Omental fat pad (tissue), 4 donors: ENCODE measurements around the gene DAAM1. TPM values are rescaled to one million over a fixed set of nuclear protein-coding genes. Genes with fewer than 3 reads are reported as not detected.

Experiments used
- ATAC-seq: fragments of 150-250 bp; one replicate; pipeline ENCODE4 v1.9.1; 2016; ENCODE audit warnings: mild to moderate bottlenecking, moderate library complexity; ENCODE audit not compliant: low FRiP score
- DNase-seq: peaks from one replicate; pipeline ENCODE4 v3.0.0-alpha.2; 2019; ENCODE audit warnings: low spot score
- CTCF ChIP-seq, 3 donors: fragments of 450-650 bp; IDR thresholded peaks; one replicate each; pipeline ENCODE4 v1.5.1; 2016 to 2017; ENCODE audit warnings: antibody characterized with exemption in 3 of 3, mild to moderate bottlenecking in 3 of 3, moderate library complexity in 2 of 3
- total RNA-seq, 4 donors: library from RNA; depleted of rRNA; stranded (reverse); fragments of >200 nt; gene quantifications; one replicate each; pipeline ENCODE4 v1.1.0, GENCODE V29; 2016

DAAM1 gene
- total RNA-seq, 4 donors from 2014 or later = 49.8 to 73.6 (median 51.6) TPM

DNA sequence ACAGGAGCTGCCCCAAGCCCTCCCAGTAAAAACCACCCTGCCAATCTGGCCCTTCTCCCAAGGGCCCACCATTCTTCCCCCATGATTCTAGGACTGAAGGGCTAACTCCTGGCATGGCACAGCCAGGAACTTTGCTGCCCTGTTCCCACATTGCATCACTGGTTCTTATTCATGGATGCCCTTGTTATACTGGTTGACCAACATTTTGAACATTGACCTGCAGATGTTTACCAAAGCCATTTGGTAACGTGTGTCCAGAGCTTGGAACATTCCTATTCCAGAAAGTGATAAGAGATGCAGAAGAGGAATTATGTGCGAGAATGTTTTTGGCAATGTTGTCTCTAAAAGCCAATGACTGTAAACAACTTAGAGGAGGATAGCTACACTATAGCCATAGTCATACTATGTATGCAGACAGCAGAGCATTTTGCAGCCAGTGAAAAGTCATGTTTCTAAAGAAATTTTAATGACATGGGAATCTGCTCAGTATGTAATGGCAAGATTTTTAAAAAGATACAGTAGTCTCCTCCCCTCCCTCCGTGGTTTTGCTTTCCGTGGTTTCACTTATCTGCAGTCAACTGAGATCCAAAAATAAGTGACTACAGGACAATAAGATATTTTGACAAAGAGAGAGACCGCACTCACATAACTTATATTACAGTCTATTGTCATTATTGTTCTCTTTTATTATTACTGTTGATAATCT lies 108.8 kb downstream of the DAAM1 start:
- DNase-seq (no peak), ATAC-seq (no peak)
- no peak for TF ChIP-seq CTCF (IDR thresholded peaks at IDR 0.05)

GRCh38 chr14:59299731-59300130 lies 111.3 kb downstream of the DAAM1 start:
- DNase-seq = no peak
- TF ChIP-seq CTCF (IDR thresholded peaks at IDR 0.05) = no peak
- ATAC-seq = no peak

- no peak for TF ChIP-seq CTCF (IDR thresholded peaks at IDR 0.05)
- no peak for DNase-seq
- no peak for ATAC-seq
These were observed 112.9 kb downstream of the DAAM1 start for GRCh38 chr14:59301354-59301753.

DNA sequence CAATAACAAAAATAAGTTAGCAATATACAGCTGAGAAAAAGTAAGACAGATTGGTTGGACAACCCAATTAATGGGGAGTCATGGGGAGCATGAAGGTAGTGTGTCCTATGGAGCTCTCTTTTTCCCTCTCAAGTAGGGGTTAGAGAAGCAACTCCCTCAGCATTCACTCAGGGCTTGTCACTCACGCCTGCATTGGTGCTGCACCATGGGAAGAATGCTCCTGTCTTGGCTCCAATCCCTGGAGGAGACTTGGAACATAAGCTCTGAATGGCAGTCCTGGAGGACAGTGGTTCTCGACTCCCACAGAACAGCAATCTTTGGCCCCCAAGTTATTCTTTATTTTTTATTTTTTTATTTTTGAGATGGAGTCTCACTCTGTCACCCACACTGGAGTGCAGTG lies 113.8 kb downstream of the DAAM1 start:
- no peak for TF ChIP-seq CTCF (IDR thresholded peaks at IDR 0.05)
- DNase-seq = no peak
- ATAC-seq = no peak

DNA sequence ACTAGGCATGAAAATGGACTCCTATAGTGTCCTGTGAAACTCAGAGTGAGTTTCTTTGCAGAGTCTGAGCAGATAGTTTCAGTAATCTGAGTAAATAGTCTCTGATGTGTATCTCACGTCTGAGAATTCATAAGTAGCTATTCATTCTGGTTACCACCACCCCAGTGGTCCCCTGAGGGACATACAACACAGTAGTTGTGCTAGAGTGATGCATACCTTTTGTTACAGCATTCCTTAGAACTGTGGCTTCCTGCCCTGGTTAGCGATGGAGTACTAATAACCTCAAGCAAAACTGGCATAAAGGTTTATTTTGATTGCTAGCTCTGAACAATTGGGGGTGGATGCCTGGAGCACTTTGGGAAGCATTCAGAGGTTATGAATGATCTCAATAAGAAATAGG lies 114.7 kb downstream of the DAAM1 start:
- DNase-seq (no peak), ATAC-seq (no peak)
- TF ChIP-seq CTCF (IDR thresholded peaks at IDR 0.05) = no peak

DNA sequence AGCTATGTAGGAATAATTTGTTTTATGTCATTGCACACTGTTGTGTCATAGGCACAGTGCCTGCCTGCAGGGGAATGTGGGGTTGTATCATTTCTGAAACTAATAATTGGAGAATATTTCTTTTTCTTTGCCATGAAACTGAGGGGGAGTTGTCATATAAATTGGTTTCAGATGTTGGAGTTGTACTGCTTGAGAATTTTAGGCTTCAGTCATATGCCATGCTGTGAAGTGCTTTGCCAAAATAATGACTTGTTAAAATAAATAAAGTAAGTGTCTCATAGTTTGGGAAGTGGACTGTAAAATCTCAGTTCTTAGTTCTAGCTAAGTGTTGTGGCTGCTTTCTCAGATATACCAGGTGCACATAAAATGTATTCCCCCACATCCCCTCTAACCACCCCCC lies 116.8 kb downstream of the DAAM1 start:
- ATAC-seq = no peak
- no peak for TF ChIP-seq CTCF (IDR thresholded peaks at IDR 0.05)

GRCh38 chr14:59305836-59306555 lies 117.5 kb downstream of the DAAM1 start:
- ATAC-seq (no peak), DNase-seq (no peak)
- no peak for TF ChIP-seq CTCF (IDR thresholded peaks at IDR 0.05)

More for the DNA sequence above, 116.8 kb downstream of the DAAM1 start:
- no peak for DNase-seq
